Activated CD4-positive, CD25-positive, alpha-beta regulatory T cell treated with anti-CD3 and anti-CD28 coated beads, Interleukin-2, amount 50 U/mL, for 24 hours (primary cell): ENCODE data around the gene BMPR2.
"Not testable (repeated sequence)": the region's sequence is repeated elsewhere in the genome, so short reads cannot be mapped to it uniquely, and the experiment has no call there.

Experiments
- ATAC-seq, 2 donors: fragments of 150-1000 bp; cut with Tn5 transposase; one replicate each; pipeline ENCODE4 v1.10.0; 2021; ENCODE audit warnings: mild to moderate bottlenecking in 1 of 2, moderate library complexity in 1 of 2

The BMPR2 gene

GRCh38 chr2:202386495-202386894 is 10.4 kb downstream of the BMPR2 start:
- ATAC-seq: not testable (repeated sequence)

- ATAC-seq: peak in 1 of 2 donors; percentile 17
Measured at GRCh38 chr2:202387608-202388342, 11.6 kb downstream of the BMPR2 start.

- ATAC-seq: no peak
Measured at GRCh38 chr2:202400941-202401340, 24.8 kb downstream of the BMPR2 start.

- no peak for ATAC-seq
Measured at GRCh38 chr2:202405798-202406197, 29.7 kb downstream of the BMPR2 start.

- ATAC-seq: no peak
Measured at GRCh38 chr2:202406445-202406978, 30.4 kb downstream of the BMPR2 start.

- no peak for ATAC-seq
Measured at GRCh38 chr2:202408546-202409140, 32.5 kb downstream of the BMPR2 start.

- no peak for ATAC-seq
Measured at GRCh38 chr2:202410092-202410491, 34.0 kb downstream of the BMPR2 start.

GRCh38 chr2:202411097-202411496 is 35.0 kb downstream of the BMPR2 start:
- ATAC-seq: no peak

GRCh38 chr2:202418027-202418426 is 41.9 kb downstream of the BMPR2 start:
- ATAC-seq: no peak

- ATAC-seq: no peak
Measured at GRCh38 chr2:202418511-202418910, 42.4 kb downstream of the BMPR2 start.

GRCh38 chr2:202423139-202423538 is 47.0 kb downstream of the BMPR2 start:
- no peak for ATAC-seq

- ATAC-seq: no peak
Measured at GRCh38 chr2:202425036-202425435, 48.9 kb downstream of the BMPR2 start.

- no peak for ATAC-seq
Measured at GRCh38 chr2:202426751-202427150, 50.6 kb downstream of the BMPR2 start.

- no peak for ATAC-seq
Measured at GRCh38 chr2:202429164-202429980, 53.2 kb downstream of the BMPR2 start.

GRCh38 chr2:202432776-202433175 is 56.6 kb downstream of the BMPR2 start:
- ATAC-seq: no peak

GRCh38 chr2:202434472-202434871 is 58.3 kb downstream of the BMPR2 start:
- no peak for ATAC-seq

- no peak for ATAC-seq
Measured at GRCh38 chr2:202436626-202437025, 60.5 kb downstream of the BMPR2 start.

- not testable (repeated sequence) for ATAC-seq
Measured at GRCh38 chr2:202440117-202440516, 64.0 kb downstream of the BMPR2 start.

GRCh38 chr2:202442882-202443281 is 66.8 kb downstream of the BMPR2 start:
- ATAC-seq: no peak

- no peak for ATAC-seq
Measured at GRCh38 chr2:202444000-202444399, 67.9 kb downstream of the BMPR2 start.

- no peak for ATAC-seq
Measured at GRCh38 chr2:202449344-202449743, 73.2 kb downstream of the BMPR2 start.

- no peak for ATAC-seq
Measured at GRCh38 chr2:202450785-202451184, 74.7 kb downstream of the BMPR2 start.

- no peak for ATAC-seq
Measured at GRCh38 chr2:202452744-202453143, 76.6 kb downstream of the BMPR2 start.
